ENCODE results near the gene SLIT3. TPM values are rescaled to one million over a fixed set of nuclear protein-coding genes. Genes with fewer than 3 reads are reported as not detected.

Gene SLIT3
- total RNA-seq, 1 donor from 2014 or later = 56.6 TPM

GRCh38 chr5:168653626-168654025, 647.3 kb downstream of the SLIT3 start:
- Mint-ChIP-seq H3K4me3 (peak overlapping the region; percentile 62), H3K36me3 (peaks cover 8% of the 10 kb centered on the region), H3K4me1 (ENCODE audit: unreplicated experiment) (peaks cover 34% of the 10 kb centered on the region), H3K27me3 (peaks cover 3% of the 10 kb centered on the region), H3K9me3 (no peaks in the 10 kb centered on the region), H3K27ac (peak overlapping the region; percentile 68)
- no peak for DNase-seq (ENCODE audit: extremely low spot score, unreplicated experiment)
- TF ChIP-seq, protein P1, sequence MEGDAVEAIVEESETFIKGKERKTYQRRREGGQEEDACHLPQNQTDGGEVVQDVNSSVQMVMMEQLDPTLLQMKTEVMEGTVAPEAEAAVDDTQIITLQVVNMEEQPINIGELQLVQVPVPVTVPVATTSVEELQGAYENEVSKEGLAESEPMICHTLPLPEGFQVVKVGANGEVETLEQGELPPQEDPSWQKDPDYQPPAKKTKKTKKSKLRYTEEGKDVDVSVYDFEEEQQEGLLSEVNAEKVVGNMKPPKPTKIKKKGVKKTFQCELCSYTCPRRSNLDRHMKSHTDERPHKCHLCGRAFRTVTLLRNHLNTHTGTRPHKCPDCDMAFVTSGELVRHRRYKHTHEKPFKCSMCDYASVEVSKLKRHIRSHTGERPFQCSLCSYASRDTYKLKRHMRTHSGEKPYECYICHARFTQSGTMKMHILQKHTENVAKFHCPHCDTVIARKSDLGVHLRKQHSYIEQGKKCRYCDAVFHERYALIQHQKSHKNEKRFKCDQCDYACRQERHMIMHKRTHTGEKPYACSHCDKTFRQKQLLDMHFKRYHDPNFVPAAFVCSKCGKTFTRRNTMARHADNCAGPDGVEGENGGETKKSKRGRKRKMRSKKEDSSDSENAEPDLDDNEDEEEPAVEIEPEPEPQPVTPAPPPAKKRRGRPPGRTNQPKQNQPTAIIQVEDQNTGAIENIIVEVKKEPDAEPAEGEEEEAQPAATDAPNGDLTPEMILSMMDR (conservative IDR thresholded peaks at IDR 0.05) = no peak

- H3K9me3 Mint-ChIP-seq = peaks cover 6% of the 10 kb centered on the region
- no peak overlapping the region for H3K4me3 Mint-ChIP-seq
- no peak overlapping the region for H3K27ac Mint-ChIP-seq
- TF ChIP-seq, protein P1 (conservative IDR thresholded peaks at IDR 0.05) = no peak
- no peak for DNase-seq (ENCODE audit: extremely low spot score, unreplicated experiment)
- peaks cover 3% of the 10 kb centered on the region for H3K27me3 Mint-ChIP-seq
- peaks cover 9% of the 10 kb centered on the region for H3K36me3 Mint-ChIP-seq
- peaks cover 29% of the 10 kb centered on the region for H3K4me1 Mint-ChIP-seq (ENCODE audit: unreplicated experiment)
These were observed 649.3 kb downstream of the SLIT3 start for GRCh38 chr5:168651648-168652047.

DNA sequence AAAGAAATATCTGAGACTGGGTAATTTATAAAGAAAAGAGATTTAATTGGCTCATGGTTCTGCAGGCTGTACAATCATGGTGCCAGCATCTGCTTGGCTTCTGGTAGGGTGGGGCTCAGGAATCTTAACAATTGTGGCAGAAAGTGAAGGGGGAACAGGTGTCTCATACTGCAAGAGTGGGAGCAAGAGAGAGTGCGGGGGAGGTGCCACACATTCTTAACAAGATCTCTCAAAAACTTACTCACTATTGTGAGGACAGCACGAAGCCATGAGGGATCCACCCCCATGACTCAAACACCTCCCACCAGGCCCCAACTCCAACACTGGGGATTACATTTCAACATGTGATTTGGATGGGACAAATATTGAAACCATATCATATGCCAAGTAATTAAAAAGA, 651.6 kb downstream of the SLIT3 start:
- Mint-ChIP-seq H3K27ac (no peak overlapping the region), H3K27me3 (peaks cover 3% of the 10 kb centered on the region), H3K9me3 (peaks cover 6% of the 10 kb centered on the region), H3K4me1 (ENCODE audit: unreplicated experiment) (peaks cover 14% of the 10 kb centered on the region), H3K36me3 (peaks cover 11% of the 10 kb centered on the region), H3K4me3 (no peak overlapping the region)
- TF ChIP-seq, protein P1 (conservative IDR thresholded peaks at IDR 0.05) = no peak
- no peak for DNase-seq (ENCODE audit: extremely low spot score, unreplicated experiment)

DNA sequence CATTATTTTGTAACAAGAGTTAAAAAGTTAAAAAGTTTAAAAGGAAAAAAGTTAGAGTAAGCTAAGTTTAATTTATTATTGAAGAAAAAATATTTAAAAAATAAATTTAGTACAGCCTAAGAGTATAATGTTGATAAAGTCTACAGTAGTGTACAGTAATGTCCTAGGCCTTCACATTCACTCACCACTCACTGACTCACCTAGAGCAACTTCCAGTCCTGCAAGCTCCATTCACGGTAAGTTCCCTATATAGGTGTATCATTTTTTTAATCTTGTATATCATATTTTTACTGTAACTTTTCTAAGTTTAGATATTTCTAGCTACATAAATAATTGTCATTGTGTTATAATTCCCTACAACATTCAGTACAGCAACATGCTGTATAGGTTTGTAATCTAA, 652.4 kb downstream of the SLIT3 start:
- Mint-ChIP-seq H3K9me3 (peaks cover 6% of the 10 kb centered on the region), H3K27ac (no peak overlapping the region), H3K4me3 (no peak overlapping the region), H3K36me3 (peaks cover 11% of the 10 kb centered on the region), H3K4me1 (ENCODE audit: unreplicated experiment) (peaks cover 7% of the 10 kb centered on the region), H3K27me3 (peaks cover 3% of the 10 kb centered on the region)
- DNase-seq (ENCODE audit: extremely low spot score, unreplicated experiment) = no peak
- TF ChIP-seq, protein P1 (conservative IDR thresholded peaks at IDR 0.05) = no peak

- Mint-ChIP-seq H3K4me1 (ENCODE audit: unreplicated experiment) (peaks cover 1% of the 10 kb centered on the region), H3K27me3 (peaks cover 3% of the 10 kb centered on the region), H3K27ac (no peak overlapping the region), H3K36me3 (peaks cover 11% of the 10 kb centered on the region), H3K9me3 (peaks cover 6% of the 10 kb centered on the region), H3K4me3 (no peak overlapping the region)
- TF ChIP-seq, protein P1 (conservative IDR thresholded peaks at IDR 0.05) = no peak
- DNase-seq (ENCODE audit: extremely low spot score, unreplicated experiment) = no peak
These were observed 652.9 kb downstream of the SLIT3 start for GRCh38 chr5:168648016-168648415.

DNA sequence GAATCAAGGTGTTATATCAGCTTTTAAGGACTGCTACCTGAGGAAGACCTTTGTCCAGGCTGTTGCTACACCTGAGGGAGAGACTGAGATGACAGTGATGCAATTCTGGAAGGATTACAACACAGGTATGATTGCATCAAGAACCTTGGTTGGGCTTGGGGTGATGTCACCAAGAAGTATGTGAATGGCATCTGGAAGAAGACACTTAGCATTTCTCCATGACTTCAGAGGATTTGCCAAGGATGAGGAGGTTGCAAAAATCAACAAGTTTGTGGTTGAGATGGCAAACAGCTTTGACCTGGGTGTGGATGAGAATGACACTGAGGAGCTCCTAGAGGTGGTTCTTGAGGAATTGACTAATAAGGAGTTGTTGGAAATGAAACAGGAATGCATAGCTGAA, 653.9 kb downstream of the SLIT3 start:
- peaks cover 6% of the 10 kb centered on the region for H3K9me3 Mint-ChIP-seq
- H3K27ac Mint-ChIP-seq = peak overlapping the region; percentile 37
- no peaks in the 10 kb centered on the region for H3K4me1 Mint-ChIP-seq (ENCODE audit: unreplicated experiment)
- H3K4me3 Mint-ChIP-seq = no peak overlapping the region
- H3K27me3 Mint-ChIP-seq = peaks cover 3% of the 10 kb centered on the region
- TF ChIP-seq, protein P1 (conservative IDR thresholded peaks at IDR 0.05) = no peak
- H3K36me3 Mint-ChIP-seq = peaks cover 11% of the 10 kb centered on the region
- no peak for DNase-seq (ENCODE audit: extremely low spot score, unreplicated experiment)
